Gastroesophageal sphincter (tissue), 3 donors: ENCODE data around the gene FAM3A.

ENCODE experiments used
- EP300 ChIP-seq: sonication (generic); formaldehyde crosslinking; IDR thresholded peaks from one replicate; pipeline ENCODE4 v1.6.1; 2017; ENCODE audit warnings: antibody characterized with exemption, mild to moderate bottlenecking
- TF ChIP-seq, protein P1 (sequence below), 4 experiments: fragments of 200-600 bp in 2 of 4; fragments of 450-650 bp in 2 of 4; sonication (generic) in 1 of 4; IDR thresholded peaks; one replicate each; pipeline ENCODE4 v1.5.1; 2017 to 2019; ENCODE audit warnings: antibody characterized with exemption in 4 of 4, mild to moderate bottlenecking in 2 of 4, moderate library complexity in 2 of 4

DNA sequence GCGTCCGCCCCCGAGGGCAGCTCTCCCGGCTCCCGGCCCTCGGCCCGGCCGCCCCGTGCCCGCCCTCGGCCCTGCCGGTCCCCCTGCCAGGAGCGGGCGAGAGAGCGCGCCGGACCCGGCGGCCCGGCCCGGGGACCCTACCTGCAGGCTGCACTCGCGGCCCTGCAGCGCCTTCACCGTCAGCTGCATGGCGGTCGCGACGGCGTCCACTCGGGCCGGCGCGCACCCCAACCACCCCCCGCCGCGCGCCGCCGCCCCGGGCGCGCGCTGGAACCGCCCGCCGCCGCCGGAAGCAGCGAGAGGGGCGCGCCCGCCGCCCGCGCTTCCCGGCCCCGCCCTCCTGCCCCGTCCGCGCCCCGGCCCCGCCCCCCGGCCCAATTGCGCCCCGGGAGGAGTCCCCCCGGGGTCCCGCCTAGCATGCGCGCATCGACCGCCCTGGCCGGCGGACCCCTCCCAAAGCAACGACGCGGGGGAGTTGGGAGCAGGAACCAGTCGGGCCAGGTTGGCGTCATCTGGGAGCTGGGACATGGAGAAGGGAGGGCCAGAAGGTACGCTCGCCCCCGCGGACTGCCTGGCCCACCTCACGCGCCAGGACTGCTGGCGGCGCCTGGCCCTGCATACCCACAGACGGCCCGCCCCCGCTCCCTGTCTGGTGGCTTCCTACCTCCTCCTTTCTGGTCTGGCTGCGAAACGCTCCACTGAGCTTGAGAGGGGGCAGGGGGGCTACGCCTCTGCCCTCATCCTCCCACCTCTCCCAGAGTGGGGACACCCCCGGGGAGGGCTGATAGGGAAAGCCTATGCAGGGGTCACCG, 29.4 kb downstream of the FAM3A start, which contains the start of gene UBL4A:
- no peak for TF ChIP-seq EP300
- TF ChIP-seq, protein P1, sequence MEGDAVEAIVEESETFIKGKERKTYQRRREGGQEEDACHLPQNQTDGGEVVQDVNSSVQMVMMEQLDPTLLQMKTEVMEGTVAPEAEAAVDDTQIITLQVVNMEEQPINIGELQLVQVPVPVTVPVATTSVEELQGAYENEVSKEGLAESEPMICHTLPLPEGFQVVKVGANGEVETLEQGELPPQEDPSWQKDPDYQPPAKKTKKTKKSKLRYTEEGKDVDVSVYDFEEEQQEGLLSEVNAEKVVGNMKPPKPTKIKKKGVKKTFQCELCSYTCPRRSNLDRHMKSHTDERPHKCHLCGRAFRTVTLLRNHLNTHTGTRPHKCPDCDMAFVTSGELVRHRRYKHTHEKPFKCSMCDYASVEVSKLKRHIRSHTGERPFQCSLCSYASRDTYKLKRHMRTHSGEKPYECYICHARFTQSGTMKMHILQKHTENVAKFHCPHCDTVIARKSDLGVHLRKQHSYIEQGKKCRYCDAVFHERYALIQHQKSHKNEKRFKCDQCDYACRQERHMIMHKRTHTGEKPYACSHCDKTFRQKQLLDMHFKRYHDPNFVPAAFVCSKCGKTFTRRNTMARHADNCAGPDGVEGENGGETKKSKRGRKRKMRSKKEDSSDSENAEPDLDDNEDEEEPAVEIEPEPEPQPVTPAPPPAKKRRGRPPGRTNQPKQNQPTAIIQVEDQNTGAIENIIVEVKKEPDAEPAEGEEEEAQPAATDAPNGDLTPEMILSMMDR (IDR thresholded peaks at IDR 0.05) = no peak
